Measurements from ENCODE around the gene FOXR2.

The FOXR2 gene

DNA sequence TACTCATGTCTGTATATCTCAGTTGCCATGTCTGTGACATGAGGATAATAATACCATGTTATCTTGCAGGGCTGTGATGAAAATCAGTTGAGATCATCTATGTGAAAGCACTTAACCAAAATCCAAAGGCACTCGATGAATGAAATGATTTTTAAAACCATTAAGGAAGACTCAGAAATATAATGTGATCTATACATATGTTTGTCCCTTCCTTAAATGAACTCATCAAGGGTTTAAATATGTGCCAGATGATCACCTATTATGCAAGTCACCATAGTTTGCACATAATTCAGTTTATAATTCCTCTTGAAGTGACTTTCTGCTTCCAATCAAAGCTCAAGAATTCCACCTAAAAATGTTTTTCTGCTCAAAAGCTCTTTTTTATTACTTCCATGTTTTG, at the start of gene FOXR2:
TSS of gene FOXR2 (plus strand) at position 301 of the 400 bp plus-strand sequence. CDS start 312 bp downstream, outside the sequence.
- no peak for DNase-seq

DNA sequence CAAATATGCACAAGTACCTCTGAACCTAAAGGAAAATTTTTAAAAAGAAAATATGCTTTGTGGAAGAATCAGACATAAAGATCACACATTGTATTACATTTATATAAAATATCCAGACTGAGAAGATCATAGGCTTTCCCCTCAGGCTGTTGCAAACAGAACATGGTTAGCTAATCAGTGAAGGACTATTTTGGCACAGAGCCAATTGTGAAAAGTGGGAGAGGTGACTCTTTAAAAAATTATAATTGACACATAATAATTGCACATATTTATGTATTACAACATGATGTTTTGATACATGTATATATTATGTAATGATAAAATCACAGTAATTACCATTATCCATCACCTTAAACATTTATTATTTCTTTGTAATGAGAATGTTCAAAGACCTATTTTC, 44.1 kb upstream of the FOXR2 start:
- no peak for DNase-seq

DNA sequence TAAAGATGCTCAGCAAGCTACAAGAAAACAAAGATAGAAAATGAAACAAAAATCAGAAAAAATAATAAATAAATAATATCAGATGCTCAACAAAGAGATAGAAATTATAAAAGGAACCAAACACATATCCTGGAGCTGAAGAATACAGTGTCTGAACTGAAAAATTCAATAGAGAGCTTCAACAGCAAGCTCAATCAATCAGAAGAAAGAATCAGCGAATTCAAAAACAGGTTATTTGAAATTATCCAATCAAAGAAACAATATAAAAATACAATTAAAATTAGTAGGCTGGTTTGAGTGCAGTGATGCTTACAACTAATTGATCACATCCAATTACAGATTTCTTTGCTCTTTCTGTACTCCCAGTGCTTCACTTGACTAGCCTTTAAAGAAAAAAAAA, 40.8 kb upstream of the FOXR2 start:
- DNase-seq, result no peak

DNA sequence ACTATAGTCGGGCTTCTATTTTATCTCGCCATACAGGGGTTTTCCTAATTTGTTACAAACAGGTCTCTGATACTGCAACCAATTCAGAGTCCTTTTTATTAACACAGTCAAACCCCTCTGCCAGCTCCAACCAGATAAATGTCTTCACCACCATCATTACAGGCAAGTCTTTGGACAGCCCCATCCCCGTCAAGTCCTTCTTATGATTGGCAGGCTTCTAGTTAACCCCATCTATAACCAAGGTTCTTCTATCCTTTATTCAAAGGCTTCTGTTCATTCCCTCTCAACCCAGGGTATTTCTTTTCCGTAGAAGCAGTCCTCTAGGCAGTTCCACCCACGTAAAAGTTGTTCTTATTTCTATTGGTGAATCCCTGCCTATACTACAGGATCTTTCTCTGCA, 29.9 kb upstream of the FOXR2 start:
- peak; percentile 8 for DNase-seq

GRCh38 chrX:55593756-55594257, 29.4 kb upstream of the FOXR2 start:
- DNase-seq, result peak; percentile 77

- no peak for DNase-seq
These were observed 24.9 kb upstream of the FOXR2 start for GRCh38 chrX:55598333-55598732.

DNA sequence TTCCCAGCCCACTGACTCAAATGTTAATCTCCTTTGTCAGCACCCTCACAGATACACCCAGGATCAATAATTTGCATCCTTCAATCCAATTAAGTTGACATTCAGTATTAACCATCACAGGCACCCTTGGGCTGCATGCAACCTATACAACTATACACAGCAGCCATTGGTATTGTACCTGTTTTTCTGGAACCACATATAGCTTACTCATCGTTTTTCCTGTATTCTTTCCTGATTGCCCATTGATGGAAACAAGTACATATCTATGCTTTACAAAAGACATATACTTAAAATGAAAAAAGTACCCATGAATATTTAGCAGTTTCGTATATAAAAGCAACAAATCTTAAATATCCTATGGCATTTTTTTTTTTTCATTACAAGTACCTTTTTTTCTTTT, 3.7 kb upstream of the FOXR2 start:
- DNase-seq, result no peak

- no peak for DNase-seq
These were observed 1.2 kb downstream of the FOXR2 start for GRCh38 chrX:55624403-55624802.

- no peak for DNase-seq
These were observed 12.9 kb downstream of the FOXR2 start for GRCh38 chrX:55636109-55636508.

DNA sequence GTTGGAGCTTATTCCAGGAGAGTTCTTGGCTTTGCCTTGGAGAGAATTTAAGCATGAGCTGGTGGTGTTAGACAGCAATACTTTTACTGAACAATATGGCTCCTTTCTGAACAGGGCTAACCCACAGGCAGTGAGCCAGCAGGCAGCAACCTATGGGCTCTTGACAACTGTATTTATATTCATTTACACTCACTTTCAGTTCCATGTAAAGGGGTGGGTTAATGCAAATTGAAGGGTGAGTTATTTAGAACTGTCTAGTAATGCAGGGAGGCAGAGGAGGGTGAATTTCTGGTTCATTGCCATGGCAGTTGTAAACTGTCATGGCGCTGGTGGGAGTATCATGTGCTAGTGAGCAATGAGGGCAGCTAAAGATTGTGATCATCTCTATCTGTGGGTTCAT, 15.7 kb downstream of the FOXR2 start:
- DNase-seq, result no peak

DNA sequence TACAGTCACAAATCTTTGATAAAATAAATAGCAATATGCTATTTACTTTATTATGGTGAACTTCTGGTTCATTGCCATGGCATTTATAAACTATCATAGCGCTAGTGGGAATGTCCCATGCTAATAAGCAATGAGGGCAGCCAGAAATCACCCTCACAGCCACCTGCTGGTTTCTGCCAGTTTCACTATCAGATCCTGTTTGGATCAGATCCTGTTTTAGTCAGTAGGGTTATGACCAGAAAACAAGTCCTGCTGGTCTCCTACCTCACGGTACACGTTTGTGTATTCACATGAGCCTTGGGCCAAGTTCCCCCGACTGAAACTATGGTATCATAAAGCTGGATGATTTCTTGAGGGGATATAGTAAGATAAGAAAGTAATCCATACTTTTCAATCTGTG, 17.7 kb downstream of the FOXR2 start:
- no peak for DNase-seq

- DNase-seq, result no peak
These were observed 25.2 kb downstream of the FOXR2 start for GRCh38 chrX:55648434-55648833.

GRCh38 chrX:55659931-55660330, 36.7 kb downstream of the FOXR2 start:
- DNase-seq, result no peak

GRCh38 chrX:55663584-55663983, 40.4 kb downstream of the FOXR2 start:
- no peak for DNase-seq

DNA sequence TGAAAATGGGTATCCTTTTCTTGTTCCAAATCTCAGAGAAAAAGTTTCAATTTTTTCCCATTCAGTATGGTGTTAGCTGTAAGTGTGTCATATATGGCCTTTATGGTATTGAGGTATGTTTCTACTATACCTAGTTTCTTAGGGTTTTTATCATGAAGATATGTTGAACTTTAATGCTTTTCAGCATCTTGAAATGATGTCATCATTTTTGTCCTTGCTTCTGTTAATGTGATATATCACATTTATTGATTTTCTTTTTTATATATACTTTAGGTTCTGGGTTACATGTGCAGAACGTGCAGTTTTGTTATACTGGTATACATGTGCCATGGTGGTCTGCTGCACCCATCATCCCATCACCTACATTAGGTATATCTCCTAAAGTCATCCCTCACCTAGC, 44.9 kb downstream of the FOXR2 start:
- DNase-seq, result no peak
